CD4-positive, alpha-beta T cell treated with Interleukin-15 for 4 hours (primary cell): ENCODE results near the gene ADCYAP1.
"Not testable (repeated sequence)": the region's sequence is repeated elsewhere in the genome, so short reads cannot be mapped to it uniquely, and the experiment has no call there.

ENCODE experiments used
- DNase-seq: peaks from one replicate; pipeline ENCODE4 v3.0.0-alpha.2; 2020; ENCODE audit warnings: low spot score

Gene ADCYAP1

GRCh38 chr18:904218-905090 lies at the start of gene ADCYAP1:
ADCYAP1 (plus strand) TSS chr18:904871; CDS start chr18:905387, 516 bp downstream.
- no peak for DNase-seq

- no peak for DNase-seq
Measured at GRCh38 chr18:857986-858385, 46.7 kb upstream of the ADCYAP1 start.

- DNase-seq = peak; percentile 58
Measured at GRCh38 chr18:864872-865273, 39.8 kb upstream of the ADCYAP1 start.

- no peak for DNase-seq
Measured at GRCh38 chr18:867257-867656, 37.4 kb upstream of the ADCYAP1 start.

GRCh38 chr18:873426-873825 lies 31.2 kb upstream of the ADCYAP1 start:
- DNase-seq = not testable (repeated sequence)

- no peak for DNase-seq
Measured at GRCh38 chr18:875912-876311, 28.8 kb upstream of the ADCYAP1 start.

GRCh38 chr18:877238-877637 lies 27.4 kb upstream of the ADCYAP1 start:
- DNase-seq = no peak

GRCh38 chr18:886076-886475 lies 18.6 kb upstream of the ADCYAP1 start:
- DNase-seq = no peak

- no peak for DNase-seq
Measured at GRCh38 chr18:887716-888115, 17.0 kb upstream of the ADCYAP1 start.

- DNase-seq = no peak
Measured at GRCh38 chr18:892316-892715, 12.4 kb upstream of the ADCYAP1 start.

- no peak for DNase-seq
Measured at GRCh38 chr18:896315-896714, 8.4 kb upstream of the ADCYAP1 start.

- DNase-seq = no peak
Measured at GRCh38 chr18:901761-902160, 2.9 kb upstream of the ADCYAP1 start.

GRCh38 chr18:902229-902628 lies 2.4 kb upstream of the ADCYAP1 start:
- DNase-seq = no peak

- no peak for DNase-seq
Measured at GRCh38 chr18:903701-904100, 970 bp upstream of the ADCYAP1 start.

GRCh38 chr18:905307-905947 lies 756 bp downstream of the ADCYAP1 start:
- no peak for DNase-seq

- DNase-seq = no peak
Measured at GRCh38 chr18:905948-906415, 1.3 kb downstream of the ADCYAP1 start.

- DNase-seq = no peak
Measured at GRCh38 chr18:906416-907114, 1.9 kb downstream of the ADCYAP1 start.

GRCh38 chr18:907115-907884 lies 2.6 kb downstream of the ADCYAP1 start:
- DNase-seq = no peak

GRCh38 chr18:907885-908757 lies 3.5 kb downstream of the ADCYAP1 start:
- no peak for DNase-seq

GRCh38 chr18:908758-909724 lies 4.4 kb downstream of the ADCYAP1 start:
- no peak for DNase-seq
